Measurements from ENCODE around the gene CPPED1.

DNA sequence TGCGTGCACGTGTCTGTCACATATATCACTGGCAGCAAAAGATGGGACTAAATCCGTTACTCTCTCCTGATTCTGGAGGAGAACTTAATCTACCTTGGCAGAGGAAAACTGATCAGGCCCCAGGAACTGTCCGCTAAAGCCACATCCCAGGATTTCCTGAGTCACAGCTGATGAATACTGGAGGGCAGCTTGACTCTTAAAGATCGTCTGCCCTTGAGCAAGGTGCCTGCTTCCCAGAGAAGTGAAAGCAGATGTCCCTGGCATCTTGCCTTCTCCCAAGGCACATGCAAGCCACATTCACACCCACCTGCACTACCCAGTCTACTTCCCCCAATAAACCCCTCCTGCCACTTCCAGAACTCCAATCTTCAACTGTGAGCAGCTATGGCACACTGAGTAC, 99.8 kb downstream of the CPPED1 start:
- TF ChIP-seq, protein P1, sequence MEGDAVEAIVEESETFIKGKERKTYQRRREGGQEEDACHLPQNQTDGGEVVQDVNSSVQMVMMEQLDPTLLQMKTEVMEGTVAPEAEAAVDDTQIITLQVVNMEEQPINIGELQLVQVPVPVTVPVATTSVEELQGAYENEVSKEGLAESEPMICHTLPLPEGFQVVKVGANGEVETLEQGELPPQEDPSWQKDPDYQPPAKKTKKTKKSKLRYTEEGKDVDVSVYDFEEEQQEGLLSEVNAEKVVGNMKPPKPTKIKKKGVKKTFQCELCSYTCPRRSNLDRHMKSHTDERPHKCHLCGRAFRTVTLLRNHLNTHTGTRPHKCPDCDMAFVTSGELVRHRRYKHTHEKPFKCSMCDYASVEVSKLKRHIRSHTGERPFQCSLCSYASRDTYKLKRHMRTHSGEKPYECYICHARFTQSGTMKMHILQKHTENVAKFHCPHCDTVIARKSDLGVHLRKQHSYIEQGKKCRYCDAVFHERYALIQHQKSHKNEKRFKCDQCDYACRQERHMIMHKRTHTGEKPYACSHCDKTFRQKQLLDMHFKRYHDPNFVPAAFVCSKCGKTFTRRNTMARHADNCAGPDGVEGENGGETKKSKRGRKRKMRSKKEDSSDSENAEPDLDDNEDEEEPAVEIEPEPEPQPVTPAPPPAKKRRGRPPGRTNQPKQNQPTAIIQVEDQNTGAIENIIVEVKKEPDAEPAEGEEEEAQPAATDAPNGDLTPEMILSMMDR (IDR thresholded peaks at IDR 0.05) = no peak
- TF ChIP-seq POLR2A (IDR thresholded peaks at IDR 0.05) = no peak
- no peak for TF ChIP-seq EP300 (IDR thresholded peaks at IDR 0.05)

Measured in tibial nerve (tissue), 4 donors.